SK-N-SH (cell line): ENCODE measurements around the gene SPATA33. TPM values are rescaled to one million over a fixed set of nuclear protein-coding genes. Genes with fewer than 3 reads are reported as not detected.

Experiments used
- CTCF ChIA-PET: fragments of 300-600, 350-600 bp; formaldehyde crosslinking; extraction: SDS; loops from one replicate; lab custom pipeline; 2021; lab: Yijun Ruan, JAX
- POLR2A ChIA-PET: fragments of 350-600 bp; sonication (Branson Sonifier 250); formaldehyde crosslinking; extraction: SDS; loops from one replicate; lab custom pipeline; 2020; ENCODE audit warnings: antibody characterized with exemption, inconsistent platforms; lab: Yijun Ruan, JAX
- DNase-seq: peaks from one replicate; pipeline ENCODE4 v3.0.0; 2012
- H2AFZ ChIP-seq: fragments of 200-600 bp; sonication (generic); 2 replicates; pipeline ENCODE4 v1.8.1; 2016; ENCODE audit warnings: antibody characterized with exemption, mild to moderate bottlenecking, low read depth
- H3F3A ChIP-seq: fragments of 200-600 bp; sonication (generic); replicated peaks from 2 replicates; pipeline ENCODE3; 2016; ENCODE audit warnings: antibody characterized with exemption, mild to moderate bottlenecking; ENCODE audit not compliant: insufficient read depth
- H3K27ac ChIP-seq, 2 experiments: fragments of 200-500 bp in 1 of 2; fragments of 200-600 bp in 1 of 2; sonication (Bioruptor generic) in 1 of 2; sonication (generic), shearing (Covaris generic) in 1 of 2; 2 replicates each; pipeline versions ENCODE4 v1.5.1 to v1.6.1; 2014 to 2016; ENCODE audit warnings: low read depth in 2 of 2, inconsistent platforms in 1 of 2, low read length in 1 of 2, mild to moderate bottlenecking in 1 of 2, mixed read lengths in 1 of 2
- H3K27me3 ChIP-seq: fragments of 200-600 bp; sonication (generic), shearing (Covaris generic); 2 replicates; pipeline ENCODE4 v1.6.1; 2016; ENCODE audit warnings: mixed run types; ENCODE audit not compliant: insufficient read depth
- H3K36me3 ChIP-seq, 2 experiments: fragments of 200-500 bp in 1 of 2; fragments of 200-600 bp in 1 of 2; sonication (Bioruptor generic) in 1 of 2; sonication (generic) in 1 of 2; replicated peaks in 1 of 2; 2 replicates each; pipeline versions ENCODE3 to v1.5.1; 2014 to 2016; ENCODE audit warnings: low read length in 1 of 2, mild to moderate bottlenecking in 1 of 2; ENCODE audit not compliant: insufficient read depth in 2 of 2, control insufficient read depth in 1 of 2
- H3K4me1 ChIP-seq, 2 experiments: fragments of 200-500 bp in 1 of 2; fragments of 200-600 bp in 1 of 2; sonication (Bioruptor generic) in 1 of 2; sonication (generic), shearing (Covaris generic) in 1 of 2; 2 replicates each; pipeline versions ENCODE4 v1.5.1 to v1.6.1; 2014 to 2016; ENCODE audit warnings: low read depth in 1 of 2, low read length in 1 of 2, mixed run types in 1 of 2; ENCODE audit not compliant: insufficient read depth in 2 of 2, control insufficient read depth in 1 of 2
- H3K4me2 ChIP-seq: fragments of 200-600 bp; sonication (generic), shearing (Covaris generic); 2 replicates; pipeline ENCODE4 v1.6.1; 2017; ENCODE audit warnings: mixed run types
- H3K4me3 ChIP-seq, 2 experiments: fragments of 200-500 bp in 1 of 2; fragments of 200-600 bp in 1 of 2; sonication (Bioruptor generic) in 1 of 2; sonication (generic), shearing (Covaris generic) in 1 of 2; 2 replicates each; pipeline versions ENCODE4 v1.5.1 to v1.8.1; 2014 to 2016; ENCODE audit warnings: low read depth in 2 of 2, inconsistent platforms in 1 of 2, low read length in 1 of 2, mild to moderate bottlenecking in 1 of 2, mixed read lengths in 1 of 2, moderate library complexity in 1 of 2
- H3K79me2 ChIP-seq: fragments of 200-600 bp; sonication (generic); 2 replicates; pipeline ENCODE4 v1.8.1; 2017; ENCODE audit warnings: mild to moderate bottlenecking; ENCODE audit not compliant: insufficient read depth
- H3K9ac ChIP-seq: fragments of 200-600 bp; sonication (generic); 2 replicates; pipeline ENCODE4 v1.6.1; 2017; ENCODE audit warnings: mixed run types
- H3K9me2 ChIP-seq: fragments of 200-600 bp; sonication (generic); 2 replicates; pipeline ENCODE4 v1.6.1; 2017; ENCODE audit warnings: mixed run types
- H3K9me3 ChIP-seq: fragments of 200-600 bp; sonication (generic); 2 replicates; pipeline ENCODE4 v1.6.1; 2017; ENCODE audit warnings: mixed run types, mild to moderate bottlenecking, moderate library complexity
- H4K20me1 ChIP-seq: fragments of 200-600 bp; sonication (generic); 2 replicates; pipeline ENCODE4 v1.6.1; 2017; ENCODE audit warnings: mild to moderate bottlenecking, mixed run types; ENCODE audit not compliant: insufficient read depth
- CTCF ChIP-seq: fragments of 200-600 bp; sonication (generic); IDR thresholded peaks from 2 replicates; pipeline ENCODE4 v1.6.1; 2017; ENCODE audit warnings: antibody characterized with exemption, mild to moderate bottlenecking, moderate library complexity
- ELF1 ChIP-seq: IDR thresholded peaks from 2 replicates; pipeline ENCODE4 v1.4.0; 2012
- EZH2phosphoT487 ChIP-seq: fragments of 200-600 bp; sonication (generic); IDR thresholded peaks from 2 replicates; pipeline ENCODE4 v1.6.1; 2017; ENCODE audit warnings: low read depth, mixed run types, mild to moderate bottlenecking, antibody characterized with exemption, moderate library complexity, borderline replicate concordance
- MAX ChIP-seq: IDR thresholded peaks from 2 replicates; pipeline ENCODE4 v1.4.0; 2012; ENCODE audit warnings: low read depth
- MXI1 ChIP-seq: IDR thresholded peaks from 2 replicates; pipeline ENCODE4 v1.6.1; 2012; ENCODE audit warnings: mild to moderate bottlenecking, low read depth, low read length, improper control_type of control experiment
- NFIC ChIP-seq: IDR thresholded peaks from 2 replicates; pipeline ENCODE4 v1.4.0; 2012; ENCODE audit warnings: borderline replicate concordance
- RAD21 ChIP-seq: IDR thresholded peaks from 2 replicates; pipeline ENCODE4 v1.6.1; 2012; ENCODE audit warnings: mild to moderate bottlenecking, low read length
- RCOR1 ChIP-seq: fragments of 150-350 bp; IDR thresholded peaks from 2 replicates; pipeline ENCODE4 v1.6.1; 2017; ENCODE audit warnings: antibody characterized with exemption, low read length
- REST ChIP-seq: IDR thresholded peaks from 2 replicates; pipeline ENCODE4 v1.6.1; 2012; ENCODE audit warnings: mild to moderate bottlenecking, low read depth, low read length, moderate library complexity
- RFX5 ChIP-seq: IDR thresholded peaks from 2 replicates; pipeline ENCODE4 v1.6.1; 2012; ENCODE audit warnings: mild to moderate bottlenecking, improper control_type of control experiment, low read length
- SIN3A ChIP-seq: IDR thresholded peaks from 2 replicates; pipeline ENCODE4 v1.6.1; 2012; ENCODE audit warnings: low read depth, mild to moderate bottlenecking, low read length, moderate library complexity, borderline replicate concordance
- SMC3 ChIP-seq: IDR thresholded peaks from 2 replicates; pipeline ENCODE4 v1.6.1; 2012; ENCODE audit warnings: low read depth, low read length, improper control_type of control experiment
- TAF1 ChIP-seq: IDR thresholded peaks from 2 replicates; pipeline ENCODE4 v1.6.1; 2012; ENCODE audit warnings: low read depth, mild to moderate bottlenecking, low read length, moderate library complexity, borderline replicate concordance
- TCF12 ChIP-seq: IDR thresholded peaks from 2 replicates; pipeline ENCODE4 v1.4.0; 2012
- YY1 ChIP-seq: IDR thresholded peaks from 2 replicates; pipeline ENCODE4 v1.4.0; 2012; ENCODE audit warnings: low read depth, mild to moderate bottlenecking
- ZBTB33 ChIP-seq: IDR thresholded peaks from 2 replicates; pipeline ENCODE4 v1.4.0; 2012; ENCODE audit warnings: low read depth, borderline replicate concordance
- WGBS: methylation state at CpG from one replicate; pipeline ENCODE4 v1.1.6; 2017; ENCODE audit warnings: low lambda C conversion rate; 5-methylcytosine and 5-hydroxymethylcytosine counted together
- polyA plus RNA-seq, 3 experiments: library from polyadenylated mRNA; depleted of rRNA; stranded (reverse); fragments of >200 nt; gene quantifications; 2 replicates each; pipeline ENCODE4 v1.2.3, GENCODE V29; 2012
- TF ChIP-seq, protein P1 (sequence below): IDR thresholded peaks from 2 replicates; pipeline ENCODE4 v1.4.0; 2012; ENCODE audit warnings: low read depth, borderline replicate concordance

SPATA33 gene
- polyA plus RNA-seq, 1 of the 3 experiments (the other 2 are of a cell fraction), result 7.2 TPM

- no peak for TF ChIP-seq YY1
- no peak for TF ChIP-seq CTCF
- no peak for TF ChIP-seq MAX
- TF ChIP-seq RCOR1, result no peak
- no peak for TF ChIP-seq RFX5
These were observed 11.4 kb upstream of the SPATA33 start (continued) for GRCh38 chr16:89646270-89646669.

DNA sequence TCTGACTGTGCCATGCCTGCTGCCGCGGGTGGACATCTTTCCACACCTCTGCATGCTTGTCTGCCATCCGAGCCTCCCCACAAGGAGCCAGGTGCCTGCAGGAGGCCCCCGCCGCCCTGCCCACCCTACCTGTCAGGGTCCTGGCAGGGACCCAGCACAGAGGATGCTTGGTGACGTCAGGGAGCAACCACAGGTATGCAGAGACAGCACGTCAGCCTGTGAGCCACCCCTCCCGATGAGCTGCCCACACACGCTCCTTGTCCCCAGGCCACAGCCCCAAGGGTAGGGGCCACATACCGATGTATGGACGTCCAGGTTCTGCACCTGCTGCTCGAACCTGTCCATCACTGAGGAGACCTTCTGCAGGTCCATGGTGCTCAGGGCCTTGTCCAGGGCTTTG is 10.7 kb upstream of the SPATA33 start:
- CTCF ChIA-PET, result interaction anchor here (1.0 to 2.0 kb wide), 2 partner anchors 12 to 32 kb away, joined by 3 to 5 read pairs; no protein-coding TSS in a partner anchor
- Histone ChIP-seq H3K79me2 (peaks cover 18% of the 10 kb centered on the region), H3K9me2 (no peaks in the 10 kb centered on the region), H3K9ac (no peak overlapping the region), H3K4me3 (no peak overlapping the region), H3F3A (peaks cover 6% of the 10 kb centered on the region), H3K36me3 (peaks cover 5 to 37% of the 10 kb centered on the region in 2 experiments), H3K4me1 (peaks cover 0 to 4% of the 10 kb centered on the region in 2 experiments; a peak in 1 of 4 replicates), H3K27me3 (no peaks in the 10 kb centered on the region), H3K4me2 (no peak overlapping the region), H3K9me3 (no peaks in the 10 kb centered on the region), H3K27ac (no peak overlapping the region), H2AFZ (no peak overlapping the region), H4K20me1 (peaks cover 12% of the 10 kb centered on the region)
- 96% methylated on average over 11 of the region's 12 CpGs for WGBS
- POLR2A ChIA-PET, result interaction anchor here (1.3 kb wide), 1 partner anchor 11 kb away, joined by 4 read pairs; the partner anchor contains the start of genes CHMP1A and SPATA33
- no peak for DNase-seq
- TF ChIP-seq RAD21 (no peak), SIN3A (no peak), SMC3 (no peak), REST (no peak), ZBTB33 (no peak), EZH2phosphoT487 (no peak), YY1 (no peak), MXI1 (no peak), TAF1 (no peak), NFIC (no peak), TCF12 (no peak), ELF1 (no peak)
- TF ChIP-seq, protein P1, sequence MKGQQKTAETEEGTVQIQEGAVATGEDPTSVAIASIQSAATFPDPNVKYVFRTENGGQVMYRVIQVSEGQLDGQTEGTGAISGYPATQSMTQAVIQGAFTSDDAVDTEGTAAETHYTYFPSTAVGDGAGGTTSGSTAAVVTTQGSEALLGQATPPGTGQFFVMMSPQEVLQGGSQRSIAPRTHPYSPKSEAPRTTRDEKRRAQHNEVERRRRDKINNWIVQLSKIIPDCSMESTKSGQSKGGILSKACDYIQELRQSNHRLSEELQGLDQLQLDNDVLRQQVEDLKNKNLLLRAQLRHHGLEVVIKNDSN, result no peak
